ENCODE results near the gene DIDO1. TPM values are rescaled to one million over a fixed set of nuclear protein-coding genes. Genes with fewer than 3 reads are reported as not detected.

DIDO1 gene
- polyA plus RNA-seq, 2 of the 4 experiments (the other 2 are of a cell fraction): 12.6 to 14.8 TPM

GRCh38 chr20:62955519-62956386 lies 29.4 kb upstream of the DIDO1 start (continued):
- no peak for TF ChIP-seq PBX3 (IDR thresholded peaks at IDR 0.05)
- no peak for TF ChIP-seq HOXB13 (CRISPR knock-in tag; IDR thresholded peaks at IDR 0.05; ENCODE audit: low read depth)

- CTCF ChIA-PET: interaction anchor here (0.7 to 5.5 kb wide), 9 partner anchors 9 to 355 kb away, joined by 3 to 19 read pairs (median 4); no protein-coding TSS in a partner anchor
- DNase-seq (ENCODE audit: low read depth in 1 of 2, low spot score in 1 of 2) (no peak), ATAC-seq (no peak), FAIRE-seq (no peak)
- WGBS (ENCODE audit: missing lambda C conversion rate): 83% methylated on average over 25 of the region's 32 CpGs
- no peak overlapping the region for H3K4me2 ChIP-seq
- peaks cover 9% of the 10 kb centered on the region; the same call in 2 of the 3 replicates for H3K4me1 ChIP-seq
- POLR2A ChIA-PET: no interaction called here
- TF ChIP-seq HMGXB4 (CRISPR knock-in tag; IDR thresholded peaks at IDR 0.05; ENCODE audit: borderline replicate concordance) (no peak), FOXS1 (CRISPR knock-in tag; IDR thresholded peaks at IDR 0.05) (no peak), REST (IDR thresholded peaks at IDR 0.05) (no peak), ZFP36 (IDR thresholded peaks at IDR 0.05; ENCODE audit: borderline replicate concordance, partially characterized antibody) (no peak), CEBPB (IDR thresholded peaks at IDR 0.05) (no peak), PHF8 (IDR thresholded peaks at IDR 0.05; ENCODE audit: borderline replicate concordance, low read depth) (no peak), JUNB (IDR thresholded peaks at IDR 0.05) (no peak), KDM1A (IDR thresholded peaks at IDR 0.05; ENCODE audit: low read depth) (no peak), EP300 (IDR thresholded peaks at IDR 0.05) (no peak), BHLHE40 (IDR thresholded peaks at IDR 0.05; ENCODE audit: low read depth, low read length) (no peak), NPAS2 (CRISPR knock-in tag; IDR thresholded peaks at IDR 0.05; ENCODE audit: borderline replicate concordance) (no peak), NFE2L2 (conservative IDR thresholded peaks at IDR 0.05; ENCODE audit: low read length) (no peak)
- H3K27ac ChIP-seq: no peak overlapping the region
- H3K9me3 ChIP-seq: peaks cover 4% of the 10 kb centered on the region; the same call in 2 of the 3 replicates
- H3K4me3 ChIP-seq: no peak overlapping the region
Measured at GRCh38 chr20:62953839-62954703, 27.8 kb upstream of the DIDO1 start.

All from A549 (cell line).